H54 (cell line): ENCODE results near the gene POLR2M.

Experiments
- DNase-seq: peaks from one replicate; pipeline ENCODE4 v3.0.0; 2011; ENCODE audit warnings: low spot score, mixed read lengths; ENCODE audit not compliant: insufficient read length
- FAIRE-seq: peaks from 3 replicates; lab custom pipeline; 2011; peaks lifted over from hg19 to GRCh38; lab: Jason Lieb, UNC
- POLR2A ChIP-seq: IDR thresholded peaks from 2 replicates; pipeline ENCODE4 v1.6.1; 2011; ENCODE audit warnings: low read depth, mild to moderate bottlenecking, low read length

The POLR2M gene

DNA sequence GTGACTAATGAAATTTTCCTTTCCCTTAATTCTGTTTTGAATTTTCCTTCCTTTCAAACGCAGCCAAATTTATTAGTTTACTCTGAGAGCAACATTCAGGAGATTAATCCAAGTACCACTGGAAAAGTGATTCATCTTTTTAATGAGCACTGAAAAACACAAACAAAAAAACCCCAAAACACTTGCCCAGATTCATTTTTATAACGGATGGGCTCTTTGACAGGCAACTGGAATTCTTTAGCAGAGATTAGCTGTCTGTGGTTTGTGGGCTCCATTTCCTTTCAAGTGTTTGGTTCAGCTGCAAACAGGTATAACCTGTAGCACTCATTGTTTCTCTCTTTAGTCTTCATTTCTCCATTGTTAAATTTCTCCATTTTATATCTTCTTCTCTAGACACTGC, 3.1 kb upstream of the POLR2M start:
- no peak for TF ChIP-seq POLR2A
- FAIRE-seq (no peak), DNase-seq (no peak)

- FAIRE-seq = no peak
Observed at GRCh38 chr15:57704441-57704840, 2.1 kb upstream of the POLR2M start.

GRCh38 chr15:57705746-57706404, 639 bp upstream of the POLR2M start:
- DNase-seq (no peak), FAIRE-seq (no peak)
- no peak for TF ChIP-seq POLR2A

More at GRCh38 chr15:57704441-57704840, 2.1 kb upstream of the POLR2M start:
- DNase-seq = no peak
- no peak for TF ChIP-seq POLR2A

GRCh38 chr15:57708047-57708446, 1.5 kb downstream of the POLR2M start:
- FAIRE-seq = no peak
- no peak for TF ChIP-seq POLR2A
- no peak for DNase-seq

DNA sequence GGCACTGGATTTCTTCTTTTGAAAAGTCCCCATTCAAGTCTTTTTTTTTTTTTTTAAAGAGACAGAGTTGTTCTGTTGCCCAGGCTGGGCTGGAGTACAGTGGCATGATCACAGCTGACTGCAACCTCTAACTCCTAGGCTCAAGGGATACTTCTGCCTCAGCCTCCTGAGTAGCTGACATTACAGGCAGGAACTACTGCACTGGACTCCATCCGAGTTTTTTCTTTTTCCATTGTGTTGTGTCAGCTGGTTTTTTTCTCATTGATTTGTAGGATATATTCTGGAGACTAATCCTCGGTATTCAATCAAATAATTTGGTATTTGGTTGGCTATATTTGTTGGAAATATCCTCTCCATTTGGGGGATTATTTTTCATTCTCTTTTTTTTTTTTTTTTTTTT, 11.8 kb downstream of the POLR2M start:
- FAIRE-seq (no peak), DNase-seq (no peak)
- no peak for TF ChIP-seq POLR2A

DNA sequence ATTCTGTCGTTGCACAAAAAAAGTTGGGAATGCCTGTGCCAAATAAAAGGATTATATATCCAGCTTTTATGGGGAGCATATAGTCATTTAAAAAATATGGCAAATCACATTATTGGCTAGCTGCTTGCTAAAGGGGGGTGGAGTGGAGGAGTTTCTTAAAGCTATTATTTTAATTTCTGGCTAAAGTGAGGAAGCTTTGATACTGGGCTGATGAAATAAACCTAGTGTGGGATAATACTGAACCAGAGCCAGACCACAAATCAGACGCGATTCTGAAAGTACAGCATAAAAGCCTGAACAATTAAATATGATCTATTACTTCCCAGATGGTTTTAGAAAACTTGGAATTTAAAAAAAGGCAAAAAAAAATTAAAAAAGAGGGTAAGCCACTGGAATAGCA, 14.4 kb downstream of the POLR2M start:
- TF ChIP-seq POLR2A = no peak
- FAIRE-seq (no peak), DNase-seq (no peak)

- no peak for FAIRE-seq
- no peak for TF ChIP-seq POLR2A
- DNase-seq = no peak
Observed at GRCh38 chr15:57726411-57726810, 19.9 kb downstream of the POLR2M start.

GRCh38 chr15:57727031-57727430, 20.5 kb downstream of the POLR2M start:
- DNase-seq (no peak), FAIRE-seq (no peak)
- TF ChIP-seq POLR2A = no peak

DNA sequence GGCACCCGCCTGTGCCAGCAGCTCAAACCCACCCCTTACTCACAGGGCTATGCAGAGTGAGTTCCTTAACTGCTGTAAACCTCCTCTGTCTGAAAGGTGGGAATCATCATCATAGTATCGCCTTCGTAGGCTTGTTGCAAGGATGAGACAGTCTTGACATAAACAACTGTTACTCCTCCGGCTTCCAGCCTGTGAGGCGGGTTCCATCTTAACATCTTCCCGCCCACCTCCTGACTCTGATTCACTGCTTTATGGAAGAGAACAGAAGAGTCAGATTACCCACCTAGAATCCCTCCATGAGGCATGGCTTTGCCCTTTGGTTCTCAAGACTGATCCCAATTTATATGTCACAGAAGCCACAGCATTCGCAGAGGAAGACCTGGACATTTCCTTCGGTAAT, 21.9 kb downstream of the POLR2M start:
- FAIRE-seq (no peak), DNase-seq (no peak)
- TF ChIP-seq POLR2A = no peak

DNA sequence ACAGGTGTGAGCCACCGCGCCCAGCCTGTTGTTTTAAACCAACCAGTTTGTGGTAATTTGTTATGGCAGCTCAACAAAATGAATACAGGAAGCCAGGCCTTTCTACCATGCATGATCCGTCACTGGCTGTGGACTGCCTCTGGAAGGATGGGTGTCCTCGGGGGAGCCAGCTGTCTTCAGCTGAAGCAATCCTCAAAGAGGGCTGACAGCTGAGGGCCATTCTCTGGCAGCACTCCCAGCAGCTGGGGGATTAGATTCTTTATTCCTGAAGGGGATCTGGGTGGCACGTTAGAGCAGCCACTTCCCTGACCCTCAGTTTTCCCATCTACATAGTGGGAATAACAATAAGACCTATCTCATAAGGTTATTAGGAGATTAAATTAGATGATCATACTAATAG, 24.4 kb downstream of the POLR2M start:
- FAIRE-seq (no peak), DNase-seq (no peak)
- TF ChIP-seq POLR2A = no peak

DNA sequence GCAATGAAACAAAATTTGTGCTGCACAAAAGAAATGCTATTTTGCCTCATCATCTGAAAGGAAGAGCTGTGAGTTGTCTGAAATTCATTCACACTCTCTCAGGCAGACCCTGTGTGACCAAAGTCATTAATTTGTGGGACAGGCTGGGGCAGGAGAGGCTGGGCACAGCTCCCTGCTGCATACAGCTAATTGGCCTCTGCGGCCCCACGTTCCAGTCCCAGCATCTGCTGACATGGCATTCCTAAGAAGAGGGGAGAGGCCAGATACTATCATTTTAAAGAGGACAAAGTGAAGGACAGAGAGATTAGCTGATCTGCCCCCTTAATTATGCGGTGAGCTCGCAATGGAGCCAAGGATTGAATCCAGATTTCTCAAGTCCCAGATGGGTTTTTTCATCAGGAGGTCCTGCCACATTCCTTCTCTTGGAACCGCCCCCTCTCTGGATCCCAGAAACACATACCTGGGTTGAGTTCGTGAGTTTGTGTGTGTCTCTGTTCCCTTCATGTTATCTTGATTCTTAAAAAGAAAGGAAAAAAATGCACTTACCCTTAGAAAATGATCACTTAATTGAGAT, 25.1 kb downstream of the POLR2M start:
- DNase-seq (no peak), FAIRE-seq (no peak)
- no peak for TF ChIP-seq POLR2A

- FAIRE-seq = no peak
- no peak for DNase-seq
- no peak for TF ChIP-seq POLR2A
Observed at GRCh38 chr15:57732526-57733331, 26.2 kb downstream of the POLR2M start.

DNA sequence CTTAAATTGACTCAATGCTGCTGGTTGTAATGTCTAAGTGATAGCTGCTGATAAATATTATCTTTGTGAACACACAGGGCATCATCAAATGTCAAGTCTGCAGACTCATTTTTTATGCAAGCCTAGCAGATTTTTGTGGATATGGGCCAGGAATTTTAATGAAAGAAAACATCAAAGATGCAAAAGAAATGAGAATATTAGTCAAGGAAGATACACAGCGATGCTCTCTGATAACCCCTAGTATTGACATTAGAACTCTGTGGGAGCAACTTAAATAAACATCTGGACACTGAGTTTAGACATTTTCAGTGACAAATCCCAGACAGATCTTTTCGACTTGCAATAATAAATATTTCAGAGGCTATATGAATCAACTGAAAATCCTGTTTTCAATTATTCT, 28.3 kb downstream of the POLR2M start:
- no peak for TF ChIP-seq POLR2A
- DNase-seq = no peak
- FAIRE-seq = no peak

- DNase-seq (no peak), FAIRE-seq (no peak)
- no peak for TF ChIP-seq POLR2A
Observed at GRCh38 chr15:57735431-57735830, 28.9 kb downstream of the POLR2M start.
